Hematopoietic multipotent progenitor cell treated with erythropoietin and hydrocortisone succinate and interleukin-3 and kit ligand, for 17 days (in vitro differentiated cells): ENCODE data around the gene UCK2.
A peak's percentile ranks its signal among the peaks of the same experiment; 100 is the strongest.

ENCODE experiments used
- DNase-seq: peaks from one replicate; pipeline ENCODE4 v3.0.0-alpha.2; 2015; ENCODE audit warnings: low spot score

UCK2 gene

DNA sequence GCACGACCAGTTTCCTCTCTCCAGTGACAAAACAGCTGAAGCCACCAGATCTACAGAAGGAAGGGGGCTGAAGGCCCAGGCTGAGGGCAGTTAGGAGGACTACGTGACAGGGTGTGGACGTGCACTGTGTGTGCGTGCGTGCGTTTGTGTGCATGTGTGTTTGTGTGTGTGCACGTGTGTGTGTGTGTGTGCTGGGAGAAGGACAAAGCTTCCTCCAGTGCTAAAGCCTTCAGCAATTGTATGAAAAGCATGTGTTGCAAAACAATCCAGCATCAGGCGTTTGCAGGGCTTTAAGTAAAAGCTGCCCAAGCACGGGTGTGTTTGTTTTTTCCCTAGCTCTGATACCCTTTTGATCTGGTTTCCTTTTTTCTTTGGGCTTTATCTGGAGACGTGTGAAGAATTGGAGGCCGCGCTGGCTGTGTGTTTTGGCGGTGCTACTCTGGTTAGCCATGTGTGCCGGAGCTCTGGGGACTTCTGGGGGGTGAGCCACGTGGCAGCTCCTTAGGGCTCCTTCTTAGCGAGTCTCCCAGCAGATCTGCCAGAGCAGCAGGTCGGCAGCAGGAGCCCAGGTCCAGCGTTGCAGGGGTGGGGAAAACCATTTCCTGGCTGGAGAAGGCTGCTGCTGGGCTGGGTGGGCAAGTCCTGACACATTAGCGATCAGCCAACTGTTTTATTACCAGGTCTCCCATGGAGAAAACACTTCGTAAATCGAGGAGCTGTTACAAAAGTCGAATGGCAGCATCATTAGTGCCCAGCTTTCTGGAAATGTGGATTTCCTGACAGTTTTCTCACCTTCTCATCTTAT is 73.4 kb downstream of the UCK2 start:
- DNase-seq: no peak

DNA sequence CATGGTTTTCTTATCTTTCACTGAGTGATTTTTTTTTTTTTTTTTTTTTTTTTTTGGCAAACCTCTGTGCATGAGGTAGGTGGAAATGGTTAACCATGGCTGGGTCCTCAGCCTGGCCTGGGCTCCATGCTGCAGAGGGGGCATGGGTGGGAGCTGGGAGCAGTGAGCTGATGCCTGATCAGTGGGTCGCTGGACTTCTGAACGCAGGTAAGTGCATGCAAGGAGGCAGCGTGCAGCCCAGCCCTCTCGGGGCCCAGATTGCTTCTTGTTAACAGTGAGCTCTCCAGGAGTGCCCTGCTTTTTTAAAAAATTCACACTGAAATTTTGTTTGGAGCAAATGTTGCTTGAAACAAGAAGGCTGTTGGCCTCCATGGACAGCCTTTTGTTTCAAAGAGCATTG is 75.2 kb downstream of the UCK2 start:
- DNase-seq: no peak

DNA sequence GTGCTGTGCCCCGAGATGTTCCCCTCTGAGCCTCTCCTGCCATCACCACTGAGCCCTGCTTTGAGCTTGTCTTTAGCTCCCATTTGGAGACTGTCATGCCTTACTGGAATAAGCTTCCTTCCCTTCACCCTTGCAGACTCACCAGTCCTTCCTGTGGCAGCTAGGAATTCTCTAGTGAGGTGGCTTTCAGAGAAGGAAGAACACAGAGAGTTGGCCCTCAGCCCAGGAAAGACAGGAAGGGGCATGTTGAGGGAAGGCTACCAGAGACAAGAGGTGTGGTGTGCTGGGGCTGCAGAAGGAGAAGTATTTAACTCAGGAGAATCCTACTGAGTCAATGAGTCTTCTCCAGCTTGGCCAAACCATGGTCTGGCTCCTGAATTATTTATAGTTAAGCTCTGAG is 76.3 kb downstream of the UCK2 start:
- DNase-seq: no peak

DNA sequence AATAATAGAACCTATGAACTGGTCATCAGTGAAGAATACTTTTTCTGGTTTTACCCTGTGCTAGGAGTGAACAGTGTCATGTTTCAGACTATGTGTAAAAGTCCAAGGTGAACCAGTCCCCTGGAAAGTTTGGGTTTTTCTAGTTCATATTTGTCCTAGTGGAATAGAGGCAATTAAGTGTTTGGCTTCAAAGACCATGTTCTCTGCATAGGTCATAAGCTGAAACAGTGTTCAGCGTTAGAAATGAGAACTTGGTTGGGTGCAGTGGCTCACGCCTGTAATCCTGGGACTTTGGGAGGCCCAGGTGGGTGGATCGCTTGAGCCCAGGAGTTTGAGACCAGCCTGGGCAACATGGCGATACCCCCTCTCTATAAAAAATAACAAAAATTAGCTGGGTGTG is 77.5 kb downstream of the UCK2 start:
- DNase-seq: no peak

DNA sequence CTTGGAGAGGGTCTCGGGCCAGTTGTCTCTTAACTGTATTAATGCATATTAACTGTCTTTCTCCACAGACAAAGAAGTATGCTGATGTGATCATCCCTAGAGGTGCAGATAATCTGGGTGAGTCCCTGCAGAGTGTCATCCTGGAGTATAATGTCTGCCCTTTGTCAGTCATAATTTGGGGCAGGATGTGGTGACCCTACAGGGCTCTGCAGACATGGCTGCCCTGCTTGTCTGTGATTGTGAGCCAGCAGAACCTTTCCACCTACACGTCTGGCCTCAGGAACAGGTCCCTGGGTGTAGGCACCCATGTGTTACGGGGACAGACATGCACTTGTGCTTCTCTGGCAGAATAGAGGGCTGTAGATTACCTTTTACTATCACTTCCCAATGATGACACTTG is 78.4 kb downstream of the UCK2 start:
- DNase-seq: no peak

DNA sequence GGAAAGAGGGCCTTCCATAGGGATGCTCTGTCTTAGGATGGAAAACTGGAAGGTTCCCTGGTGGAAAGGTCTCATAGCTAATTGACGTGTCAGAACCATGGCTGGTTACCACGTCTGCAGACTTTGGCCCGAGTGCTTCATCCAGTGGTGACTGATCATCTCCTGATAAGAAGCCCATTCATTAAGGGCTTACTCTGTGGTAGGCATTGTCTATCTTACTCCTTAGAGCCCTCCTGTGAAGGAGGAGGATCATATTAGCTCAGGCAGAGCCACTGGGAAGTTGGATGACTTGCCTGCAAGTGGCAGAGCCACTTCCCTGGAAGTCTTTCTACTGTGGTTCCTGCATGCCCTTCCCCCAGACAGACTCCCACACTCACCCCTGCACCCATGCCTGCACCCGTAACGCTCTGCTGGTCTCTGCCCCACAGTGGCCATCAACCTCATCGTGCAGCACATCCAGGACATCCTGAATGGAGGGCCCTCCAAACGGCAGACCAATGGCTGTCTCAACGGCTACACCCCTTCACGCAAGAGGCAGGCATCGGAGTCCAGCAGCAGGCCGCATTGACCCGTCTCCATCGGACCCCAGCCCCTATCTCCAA is 79.9 kb downstream of the UCK2 start:
- no peak for DNase-seq

DNA sequence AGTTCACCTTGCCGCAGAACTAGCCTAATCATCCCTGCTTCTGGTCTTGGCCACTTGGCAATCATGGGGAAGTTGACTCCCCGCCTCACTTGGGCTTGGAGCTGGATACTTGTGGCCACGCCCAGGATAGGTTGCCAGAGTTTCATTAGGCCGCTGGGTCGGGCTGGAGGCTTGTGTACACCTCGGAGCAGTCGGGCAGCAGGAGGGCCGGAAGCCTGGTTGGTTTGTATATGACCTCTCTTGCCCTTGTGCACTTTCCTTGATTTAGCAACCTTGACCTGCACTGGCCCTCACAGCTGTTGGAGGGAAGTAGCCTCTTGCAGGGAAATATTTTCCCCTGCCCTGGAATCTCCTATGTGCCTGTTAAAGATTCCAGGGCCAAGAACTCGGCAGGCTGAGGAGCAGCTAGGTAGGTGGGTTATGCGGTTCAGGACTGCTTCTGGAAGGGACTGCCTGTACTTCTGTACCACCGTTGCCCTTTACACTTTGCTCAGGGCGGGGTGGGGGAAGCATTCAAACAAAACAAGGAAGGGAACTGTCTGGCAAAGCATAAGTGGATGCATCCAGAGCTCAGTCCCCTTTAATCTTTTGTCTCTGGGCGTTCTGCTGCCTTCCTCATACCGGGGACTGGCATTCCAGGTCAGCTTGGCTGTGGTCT is 83.5 kb downstream of the UCK2 start:
- no peak for DNase-seq

DNA sequence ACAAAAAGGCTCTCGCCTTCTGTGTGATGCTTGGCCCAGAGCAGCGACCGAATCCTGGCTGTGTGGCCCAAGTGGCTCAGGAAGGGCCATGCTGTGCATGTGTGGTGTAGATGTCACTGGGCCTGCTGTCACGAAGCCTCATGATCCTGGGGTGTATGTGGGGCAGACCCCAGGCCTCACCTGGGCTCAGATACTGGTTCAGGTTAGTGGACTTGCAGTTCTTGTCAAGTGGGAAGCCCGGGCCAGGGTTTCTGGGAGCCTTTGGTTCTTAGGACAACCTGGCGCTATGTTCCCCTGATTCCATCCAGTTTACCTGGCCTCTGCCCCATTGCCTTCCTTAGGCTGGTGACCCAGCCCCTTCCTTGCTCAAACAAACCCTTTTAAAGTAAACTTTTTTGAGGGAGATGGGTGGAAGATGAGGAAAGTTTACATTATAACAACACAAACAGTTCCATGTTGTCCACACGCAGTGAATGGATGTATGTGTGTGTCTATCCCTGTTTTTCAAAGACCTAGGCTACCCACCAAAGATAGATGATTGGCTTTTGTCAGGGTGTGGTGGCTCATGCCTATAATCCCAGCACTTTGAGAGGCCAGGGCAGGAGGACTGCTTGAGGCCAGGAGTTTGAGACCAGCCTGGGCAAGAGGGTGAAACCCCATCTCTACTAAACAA is 84.3 kb downstream of the UCK2 start:
- no peak for DNase-seq

DNA sequence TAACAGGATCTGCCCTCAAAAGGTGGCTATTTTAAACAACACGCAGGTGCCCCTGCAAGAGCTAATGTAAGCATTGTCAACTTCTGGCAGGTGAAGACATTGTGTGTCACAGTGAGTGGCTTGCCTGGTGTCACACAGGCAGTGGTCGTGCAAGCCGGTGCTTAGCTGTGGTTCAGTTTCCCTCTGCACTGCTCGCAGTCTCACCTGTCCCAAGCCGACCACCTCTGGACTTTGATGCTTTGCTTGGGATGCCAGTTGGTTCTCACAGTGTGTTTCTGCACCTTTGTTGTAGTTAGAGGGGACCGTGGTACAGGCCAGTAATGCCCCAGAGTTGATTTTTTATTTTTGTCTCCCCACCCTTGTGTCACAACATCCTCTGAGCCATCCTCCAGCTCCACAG is 85.2 kb downstream of the UCK2 start:
- no peak for DNase-seq

DNA sequence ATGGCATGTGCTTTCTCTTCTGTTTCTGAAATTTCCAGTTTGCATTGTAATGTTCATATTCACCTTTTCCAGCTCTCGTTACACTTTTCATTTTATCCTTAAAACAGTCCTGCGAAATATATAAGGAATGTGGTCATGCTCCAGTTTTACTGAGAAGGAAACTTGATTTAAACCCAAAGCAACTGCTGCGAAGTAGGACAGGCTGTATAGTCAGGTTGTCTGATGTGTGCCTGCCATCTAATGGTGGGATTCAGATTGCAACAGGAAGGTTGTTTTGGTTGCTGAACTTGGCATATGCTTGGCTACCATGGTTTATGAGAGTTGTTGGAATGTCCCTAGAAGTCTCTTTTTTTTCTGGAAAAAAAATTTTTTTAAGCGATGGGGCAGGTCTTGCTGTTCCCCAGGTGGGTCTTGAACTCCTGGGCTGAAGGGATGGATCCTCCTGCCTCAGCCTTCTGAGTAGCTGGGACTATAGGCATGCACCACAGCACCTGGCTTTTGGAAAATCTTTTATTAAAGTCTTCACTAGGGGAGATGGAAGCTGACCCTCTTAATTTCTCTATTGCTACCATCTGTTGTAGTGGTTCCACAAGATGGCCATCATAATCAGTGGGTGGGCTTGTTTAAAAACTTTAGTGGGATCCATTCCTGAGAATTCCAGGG is 86.9 kb downstream of the UCK2 start:
- DNase-seq: peak; percentile 79

DNA sequence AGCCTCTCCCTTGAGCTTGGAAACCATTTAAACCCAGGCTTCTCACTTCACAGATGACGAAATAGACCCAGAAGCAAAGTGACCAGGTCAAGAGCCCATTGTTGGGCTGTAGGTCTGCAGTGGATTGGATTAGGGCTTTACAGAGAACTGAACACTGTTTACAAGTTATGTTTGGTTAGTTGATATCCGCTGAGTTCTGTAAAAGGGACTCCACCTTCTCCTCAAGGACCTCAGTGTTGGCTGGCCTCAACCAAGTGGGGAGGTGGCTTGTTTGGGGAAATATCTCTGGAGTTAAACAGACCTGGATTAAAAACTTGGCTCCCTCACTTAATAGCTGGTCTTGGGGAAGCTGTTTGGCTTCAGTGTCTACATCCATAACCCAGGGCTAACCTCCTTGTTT is 88.1 kb downstream of the UCK2 start:
- peak; percentile 10 for DNase-seq

DNA sequence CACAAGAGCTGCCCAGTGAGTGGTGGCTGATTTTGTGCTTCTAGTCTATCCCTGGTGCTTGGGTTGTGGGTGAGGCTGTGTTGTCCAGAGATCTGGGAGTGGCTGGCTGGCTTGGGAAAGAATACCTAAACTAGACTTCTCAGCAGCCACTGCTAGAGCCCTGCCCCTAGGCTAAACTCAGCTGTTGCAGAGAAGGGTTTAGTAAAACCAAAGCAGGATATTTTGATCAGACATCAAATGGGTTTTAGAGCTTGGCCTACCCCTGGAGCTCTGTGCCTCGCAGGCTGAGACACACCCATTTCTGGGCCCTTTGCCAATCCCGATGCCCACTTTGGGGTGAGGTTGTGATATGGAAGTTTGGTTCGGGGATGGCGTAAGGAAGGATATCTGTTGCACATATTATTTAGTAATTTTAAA is 88.5 kb downstream of the UCK2 start:
- DNase-seq: peak; percentile 76

DNA sequence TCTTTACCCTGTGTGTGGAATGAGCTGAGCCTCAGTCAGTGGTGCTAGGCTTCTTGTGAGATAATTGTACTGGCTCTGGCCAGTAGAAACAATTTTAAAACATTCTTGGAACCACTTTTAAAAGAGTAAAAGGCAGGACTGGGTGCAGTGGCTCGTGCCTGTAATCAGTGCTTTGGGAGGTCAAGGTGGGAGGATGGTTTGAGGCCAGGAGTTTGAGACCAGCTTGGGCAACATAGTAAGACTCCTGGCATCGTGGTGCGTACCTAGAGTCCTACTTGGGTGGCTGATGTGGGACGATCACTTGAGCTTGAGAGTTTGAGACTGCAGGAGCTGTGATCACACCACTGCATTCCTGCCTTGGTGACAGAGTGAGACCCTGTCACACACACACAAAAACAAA is 89.8 kb downstream of the UCK2 start:
- DNase-seq: no peak

DNA sequence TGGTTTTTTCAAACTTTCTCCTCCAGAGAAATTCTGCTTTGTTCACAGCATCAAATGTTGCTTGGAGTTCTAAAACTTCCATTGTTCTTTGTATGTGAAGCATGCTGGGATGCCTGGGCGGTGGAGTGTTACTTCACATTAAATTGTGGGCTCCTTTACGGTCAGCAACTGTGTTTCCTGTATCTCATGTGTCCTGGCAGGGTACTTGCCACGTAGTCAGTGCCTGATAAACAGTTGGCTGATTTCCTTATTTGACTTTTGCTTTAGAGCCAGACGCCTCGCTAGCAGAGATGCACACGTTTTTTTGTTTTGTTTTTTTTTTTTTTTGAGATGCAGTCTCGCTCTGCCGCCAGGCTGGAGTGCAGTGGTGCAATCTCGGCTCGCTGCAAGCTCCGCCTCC is 96.7 kb downstream of the UCK2 start:
- no peak for DNase-seq

DNA sequence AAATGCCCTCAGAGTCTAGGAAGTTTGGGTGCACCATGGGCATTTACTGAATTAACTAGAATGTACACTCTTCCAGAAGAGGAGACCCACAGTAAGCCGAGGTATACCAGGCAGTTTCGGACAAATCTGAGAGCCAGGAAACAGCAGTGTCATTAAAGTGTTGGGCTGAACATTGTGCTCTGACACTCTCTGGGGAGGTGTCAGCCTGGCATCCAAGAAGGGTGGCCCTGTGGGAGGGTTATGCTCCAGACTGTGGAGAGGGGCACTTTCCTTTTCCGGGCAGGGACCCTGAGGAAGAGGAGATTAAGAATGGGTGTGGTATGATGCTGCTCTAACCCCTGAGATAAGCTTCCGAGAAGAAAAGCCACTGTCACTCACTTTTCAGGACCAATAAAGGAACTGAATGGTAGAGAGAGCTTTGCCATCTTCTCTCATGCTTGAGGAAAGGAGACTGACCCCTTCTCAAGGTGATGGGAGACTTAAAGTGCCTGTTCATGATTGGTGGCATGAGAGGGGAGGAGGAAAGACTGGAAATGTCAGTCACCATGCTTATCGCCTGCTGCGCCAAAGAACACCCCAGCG is 98.2 kb downstream of the UCK2 start:
- DNase-seq: no peak

DNA sequence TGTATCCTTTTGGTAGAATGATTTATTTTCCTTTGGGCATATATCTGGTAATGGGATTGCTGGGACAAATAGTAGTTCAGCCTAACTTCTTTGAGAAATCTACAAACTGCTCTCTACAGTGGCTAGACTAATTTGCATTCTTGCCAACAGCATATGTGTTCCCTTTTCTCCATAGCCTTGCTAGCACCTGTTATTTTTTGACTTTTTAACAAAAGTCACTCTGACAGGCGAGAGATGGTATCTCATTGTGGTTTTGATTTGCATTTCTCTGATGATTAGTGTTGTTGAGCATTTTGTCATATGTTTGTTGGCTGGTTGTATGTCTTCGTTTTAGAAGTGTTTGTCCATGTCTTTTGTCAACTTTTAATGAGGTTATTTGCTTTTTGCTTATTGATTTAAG is 99.8 kb downstream of the UCK2 start:
- DNase-seq: no peak

DNA sequence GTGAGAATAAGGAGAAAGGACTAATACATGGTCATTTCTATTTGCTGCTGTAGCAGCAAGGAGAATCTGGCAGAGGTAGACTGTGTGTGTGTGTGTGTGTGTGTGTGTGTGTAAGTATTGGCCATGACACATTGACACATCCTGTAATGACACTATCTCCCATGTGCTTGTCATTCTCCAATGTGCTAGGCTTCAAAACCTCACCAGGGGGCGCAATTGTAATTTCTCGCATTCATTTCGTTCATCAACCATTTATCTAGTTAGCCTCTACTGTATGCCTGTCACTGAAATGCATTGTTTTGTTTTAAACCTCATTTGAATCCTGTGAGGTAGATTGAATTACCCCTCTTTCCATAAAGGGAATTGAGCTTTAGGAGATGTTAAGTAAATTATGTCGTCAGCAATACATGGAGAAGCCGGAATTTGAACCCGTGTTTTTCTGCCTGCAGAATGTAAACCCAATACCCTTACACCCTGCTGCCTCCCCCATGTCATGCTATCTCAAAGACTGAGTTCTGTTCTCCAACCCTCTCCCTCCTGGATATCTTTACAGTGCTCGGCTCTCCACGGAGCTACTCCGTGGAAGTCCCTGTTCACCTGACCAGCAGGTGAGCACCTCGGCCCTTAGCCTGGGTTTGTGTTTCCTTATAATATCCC is 100.8 kb downstream of the UCK2 start:
- peak; percentile 58 for DNase-seq

DNA sequence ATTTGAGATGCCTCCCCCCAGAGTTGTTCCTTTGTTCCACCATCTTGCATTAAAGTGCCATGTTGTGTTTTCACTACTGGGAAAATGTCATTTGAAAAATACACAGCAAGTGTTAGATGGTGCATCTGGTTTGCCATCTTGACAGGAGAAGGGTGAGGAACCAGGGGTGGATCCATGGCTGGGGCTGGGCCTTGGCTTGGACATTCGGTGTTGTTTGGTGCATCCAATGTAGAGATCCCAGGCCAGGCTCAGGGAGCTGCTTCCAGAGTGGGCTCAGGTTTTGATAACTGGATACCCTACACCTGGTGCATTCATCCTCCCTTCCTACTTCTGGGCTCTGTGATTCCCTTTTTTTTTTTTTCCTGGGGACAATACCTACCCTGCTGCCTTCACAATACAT is 103.5 kb downstream of the UCK2 start:
- DNase-seq: no peak

DNA sequence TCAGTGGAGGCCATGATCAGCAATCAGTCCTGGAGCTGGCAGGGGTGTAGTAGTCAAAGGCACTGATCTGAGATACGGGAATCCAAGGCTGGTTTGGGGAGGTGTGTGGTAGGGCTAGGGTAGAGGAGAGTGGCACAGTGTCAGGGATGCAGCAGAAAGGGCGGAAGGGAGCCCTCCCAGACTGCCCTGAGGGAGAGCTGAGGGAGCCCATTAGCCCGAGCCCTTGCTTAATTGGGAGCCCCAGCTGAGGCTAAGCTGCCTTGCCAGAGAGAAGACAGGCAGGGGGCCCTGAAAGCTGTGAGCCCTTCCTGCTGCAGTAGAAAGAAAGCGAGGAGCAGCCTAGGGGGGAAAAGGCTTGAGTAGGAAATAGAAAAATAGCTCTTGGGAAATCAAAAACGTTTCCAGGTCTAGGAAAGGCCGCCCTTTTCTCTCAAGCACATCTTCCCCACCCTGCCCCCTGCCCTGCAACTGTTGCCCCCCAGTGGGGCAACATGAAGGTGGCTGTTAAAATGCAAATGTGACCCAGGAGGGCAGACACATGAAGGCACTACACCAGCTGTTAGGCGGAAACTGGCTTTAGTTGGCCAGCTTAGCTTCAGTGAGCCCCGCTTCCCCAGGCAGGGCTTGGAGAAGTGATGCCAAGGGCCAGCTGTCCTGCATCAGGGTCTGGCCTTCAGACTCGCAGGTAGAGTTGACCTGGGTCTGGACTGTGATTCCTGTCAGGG is 106.2 kb downstream of the UCK2 start:
- DNase-seq: no peak

DNA sequence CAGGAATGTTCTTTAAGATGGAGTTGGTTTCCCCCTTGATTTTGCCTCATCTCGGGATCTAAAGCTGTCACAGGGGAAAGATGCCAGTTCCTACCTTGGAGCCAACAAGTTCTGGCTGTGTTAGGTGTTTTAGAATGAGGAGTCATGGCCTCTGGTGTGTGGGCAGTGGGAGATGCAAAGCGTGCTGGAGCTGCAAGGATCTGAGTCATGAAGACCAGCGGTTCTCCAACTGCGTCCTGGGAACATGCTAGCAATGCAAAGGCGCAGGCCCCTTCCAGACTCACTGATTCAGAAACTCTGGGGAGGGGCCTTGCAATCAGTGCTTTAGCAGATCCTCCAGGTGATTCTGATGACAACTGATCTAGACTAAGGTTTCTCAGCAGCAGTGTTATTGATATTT is 109.1 kb downstream of the UCK2 start:
- no peak for DNase-seq

DNA sequence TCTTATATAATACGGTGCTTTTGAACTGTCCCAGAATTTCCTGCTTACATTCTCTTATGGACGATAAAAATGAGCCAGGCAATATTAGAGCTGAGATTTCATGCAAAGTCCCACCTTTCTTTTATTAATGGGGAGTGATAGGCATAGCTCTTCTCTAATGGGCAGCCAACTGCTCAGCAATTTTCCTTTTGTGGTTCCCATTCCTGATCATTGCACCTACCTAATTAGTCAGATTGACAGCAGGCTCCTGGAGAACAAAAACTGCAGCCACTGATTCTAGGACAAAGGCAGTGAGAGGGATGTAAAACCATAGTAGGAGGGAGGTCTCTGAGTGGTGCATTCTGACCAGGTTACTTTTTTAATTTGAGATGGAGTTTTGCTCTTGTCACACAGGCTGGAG is 110.4 kb downstream of the UCK2 start:
- DNase-seq: no peak
